Stomach (tissue), 9 donors: ENCODE measurements around the gene PRKCA. TPM values are rescaled to one million over a fixed set of nuclear protein-coding genes. Genes with fewer than 3 reads are reported as not detected.
A peak's percentile ranks its signal among the peaks of the same experiment; 100 is the strongest.

Experiments
- DNase-seq, 2 donors: peaks; one replicate each; pipeline versions ENCODE4 v3.0.0 to v3.0.0-alpha.2; 2013 to 2019
- H3K27ac ChIP-seq, 5 donors: fragments of 200-600 bp in 4 of 5; sonication (generic) in 4 of 5; one replicate each; pipeline ENCODE4 v1.5.1; 2013 to 2019; ENCODE audit warnings: mild to moderate bottlenecking in 1 of 5, moderate library complexity in 1 of 5
- H3K27me3 ChIP-seq, 3 donors: fragments of 200-600 bp; sonication (generic); one replicate each; pipeline ENCODE4 v1.5.1; 2017 to 2019; ENCODE audit warnings: mixed run types in 1 of 3
- H3K36me3 ChIP-seq, 4 donors: fragments of 200-600 bp; sonication (generic); 1 replicate in 3 of 4; 2 replicates in 1 of 4; pipeline ENCODE4 v1.5.1; 2016 to 2019
- H3K4me1 ChIP-seq, 4 donors: fragments of 200-600 bp; sonication (generic); one replicate each; pipeline ENCODE4 v1.5.1; 2016 to 2019
- H3K4me3 ChIP-seq, 4 donors: fragments of 200-600 bp; sonication (generic) in 3 of 4; one replicate each; pipeline ENCODE4 v1.5.1; 2016 to 2019; ENCODE audit warnings: mild to moderate bottlenecking in 1 of 4
- H3K9me3 ChIP-seq, 4 donors: fragments of 200-600 bp; sonication (generic); one replicate each; pipeline ENCODE4 v1.5.1; 2016 to 2019
- EP300 ChIP-seq: sonication (generic); formaldehyde crosslinking; IDR thresholded peaks from one replicate; pipeline ENCODE4 v1.6.1; 2017; ENCODE audit warnings: antibody characterized with exemption
- POLR2A ChIP-seq, 4 donors: fragments of 450-650 bp; IDR thresholded peaks; one replicate each; pipeline ENCODE4 v1.6.1; 2016; ENCODE audit warnings: antibody characterized with exemption in 4 of 4, control low read depth in 2 of 4, mild to moderate bottlenecking in 1 of 4, moderate library complexity in 1 of 4
- POLR2AphosphoS5 ChIP-seq, 3 donors: sonication (generic); formaldehyde crosslinking; IDR thresholded peaks; one replicate each; pipeline ENCODE4 v1.6.1; 2016; ENCODE audit warnings: antibody characterized with exemption in 3 of 3
- WGBS, 5 donors: extraction: QIAGEN DNeasy Blood & Tissue Kit in 3 of 5; methylation state at CpG; one replicate each; pipeline versions ENCODE4 v1.1.5 to v1.1.7; 2013 to 2018; 5-methylcytosine and 5-hydroxymethylcytosine counted together
- intact Hi-C: fragments of 100-400 bp; cut with DNase I; formaldehyde crosslinking; loops from one replicate; pipeline ENCODE4 v1.15.1; 2023; ENCODE audit warnings: low total_unique reads
- polyA plus RNA-seq, 3 donors: library from polyadenylated mRNA; stranded (reverse); fragments of 200-250 nt; gene quantifications; one replicate each; pipeline ENCODE4 v1.2.3, GENCODE V29; 2013
- total RNA-seq, 5 donors: library from RNA; depleted of rRNA; stranded (reverse); fragments of >200 nt; gene quantifications; one replicate each; pipeline versions ENCODE4 v1.1.0 to v1.2.3, GENCODE V29; 2014 to 2016
- TF ChIP-seq, protein P1 (sequence below), 7 experiments: fragments of 450-650 bp in 4 of 7; fragments of 200-600 bp in 3 of 7; sonication (generic) in 3 of 7; IDR thresholded peaks; one replicate each; pipeline ENCODE4 v1.5.1; 2016 to 2019; ENCODE audit warnings: antibody characterized with exemption in 7 of 7, control low read depth in 2 of 7, mild to moderate bottlenecking in 1 of 7
- donor health status: healthy with polysubstance abuse.
- donor health status: Bipolar disorder and iron deficiency.
- donor health status: healthy.

Gene PRKCA
- total and polyA plus RNA-seq, 8 donors: 2.1 to 41.1 (median 12.2) TPM

DNA sequence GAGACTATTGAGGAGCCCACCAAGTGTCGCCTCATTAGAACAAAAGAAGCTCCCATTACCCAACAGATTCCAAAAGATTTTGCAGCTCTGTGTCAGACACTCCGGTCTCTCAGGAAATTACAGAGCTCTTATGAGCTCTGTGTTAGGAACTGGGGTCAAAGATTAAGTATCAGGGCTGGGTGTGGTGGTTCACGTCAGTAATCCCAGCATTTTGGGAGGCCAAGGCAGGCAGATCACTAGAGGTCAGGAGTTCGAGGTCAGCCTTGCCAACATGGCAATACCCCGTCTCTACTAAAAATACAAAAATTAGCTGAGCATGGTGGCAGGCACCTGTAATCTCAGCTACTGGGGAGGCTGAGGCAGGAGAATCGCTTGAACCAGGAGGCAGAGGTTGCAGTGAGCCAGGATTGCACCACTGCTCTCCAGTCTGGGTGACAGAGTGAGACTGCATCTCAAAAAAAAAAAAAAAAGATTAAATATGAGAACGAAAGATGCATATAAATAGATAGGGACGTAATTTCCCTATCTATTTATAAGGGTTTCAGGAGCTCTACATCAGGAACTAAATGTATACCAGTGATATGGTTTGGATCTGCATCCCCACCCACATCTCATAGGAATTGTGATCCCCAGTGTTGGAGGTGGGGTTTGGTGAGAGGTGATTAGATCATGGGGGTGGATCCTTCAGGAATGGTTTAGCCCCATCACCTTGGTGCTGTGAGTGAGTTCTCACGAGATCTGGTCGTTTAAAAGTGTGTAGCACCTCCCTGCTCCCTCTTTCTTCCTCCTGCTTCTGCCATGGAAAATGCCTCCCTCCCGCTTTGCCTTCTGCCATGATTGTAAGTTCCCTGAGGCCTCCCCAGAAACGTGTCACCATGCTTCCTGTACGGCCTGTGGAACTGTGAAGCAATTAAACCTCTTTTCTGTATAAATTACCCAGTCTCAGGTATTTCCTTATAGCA is 111.4 kb downstream of the PRKCA start:
- Histone ChIP-seq H3K9me3 (no peaks in the 10 kb centered on the region), H3K36me3 (no peaks in the 10 kb centered on the region), H3K27ac (peak overlapping the region in 4 of 5 donors; percentile 13 to 47 (median 24)), H3K4me1 (peaks cover 0 to 73% (median 25%) of the 10 kb centered on the region in 4 donors), H3K27me3 (no peaks in the 10 kb centered on the region), H3K4me3 (no peak overlapping the region)
- TF ChIP-seq POLR2AphosphoS5 (IDR thresholded peaks at IDR 0.05) (no peak), POLR2A (IDR thresholded peaks at IDR 0.05) (no peak), EP300 (no peak)
- TF ChIP-seq, protein P1, sequence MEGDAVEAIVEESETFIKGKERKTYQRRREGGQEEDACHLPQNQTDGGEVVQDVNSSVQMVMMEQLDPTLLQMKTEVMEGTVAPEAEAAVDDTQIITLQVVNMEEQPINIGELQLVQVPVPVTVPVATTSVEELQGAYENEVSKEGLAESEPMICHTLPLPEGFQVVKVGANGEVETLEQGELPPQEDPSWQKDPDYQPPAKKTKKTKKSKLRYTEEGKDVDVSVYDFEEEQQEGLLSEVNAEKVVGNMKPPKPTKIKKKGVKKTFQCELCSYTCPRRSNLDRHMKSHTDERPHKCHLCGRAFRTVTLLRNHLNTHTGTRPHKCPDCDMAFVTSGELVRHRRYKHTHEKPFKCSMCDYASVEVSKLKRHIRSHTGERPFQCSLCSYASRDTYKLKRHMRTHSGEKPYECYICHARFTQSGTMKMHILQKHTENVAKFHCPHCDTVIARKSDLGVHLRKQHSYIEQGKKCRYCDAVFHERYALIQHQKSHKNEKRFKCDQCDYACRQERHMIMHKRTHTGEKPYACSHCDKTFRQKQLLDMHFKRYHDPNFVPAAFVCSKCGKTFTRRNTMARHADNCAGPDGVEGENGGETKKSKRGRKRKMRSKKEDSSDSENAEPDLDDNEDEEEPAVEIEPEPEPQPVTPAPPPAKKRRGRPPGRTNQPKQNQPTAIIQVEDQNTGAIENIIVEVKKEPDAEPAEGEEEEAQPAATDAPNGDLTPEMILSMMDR (IDR thresholded peaks at IDR 0.05): no peak
- WGBS, 5 donors: 74 to 78% (median 75%) methylated on average over 11 to 13 of the region's 13 CpGs
- intact Hi-C loops: no loop called here
- no peak for DNase-seq

DNA sequence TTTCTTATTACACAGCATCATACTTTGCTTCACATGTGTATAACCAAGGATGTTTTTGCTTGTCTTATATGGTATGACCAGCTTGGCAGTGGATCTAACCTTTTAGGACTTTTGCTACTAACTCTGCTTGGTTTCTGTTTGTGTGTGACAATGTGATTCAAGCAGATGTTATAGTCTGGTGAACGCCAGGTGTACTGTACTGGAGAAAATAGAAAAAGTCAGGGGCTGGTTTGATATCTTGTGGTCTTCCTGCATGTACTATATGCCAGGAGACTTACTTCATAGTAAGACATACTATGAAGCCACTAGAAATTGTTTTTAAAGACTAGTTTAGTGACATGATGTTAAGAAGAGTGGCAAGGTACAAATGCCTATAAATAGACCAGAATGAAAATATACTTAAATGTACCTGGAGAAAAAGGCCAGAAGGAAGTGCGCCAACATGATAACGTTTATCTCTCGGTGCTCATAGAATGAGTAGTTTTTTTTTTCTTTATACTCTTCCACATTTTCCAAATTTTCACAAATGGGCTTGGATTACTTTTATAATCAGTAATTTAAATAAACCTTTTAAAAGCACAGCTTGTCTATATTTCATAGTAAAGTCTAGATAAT is 112.3 kb downstream of the PRKCA start:
- DNase-seq: no peak
- Histone ChIP-seq H3K36me3 (no peaks in the 10 kb centered on the region), H3K27me3 (no peaks in the 10 kb centered on the region), H3K4me1 (peaks cover 0 to 70% (median 25%) of the 10 kb centered on the region in 4 donors), H3K27ac (peak overlapping the region in 3 of 5 donors; percentile 33 to 47 (median 42)), H3K4me3 (no peak overlapping the region), H3K9me3 (no peaks in the 10 kb centered on the region)
- intact Hi-C loops: no loop called here
- TF ChIP-seq POLR2AphosphoS5 (IDR thresholded peaks at IDR 0.05): no peak
- TF ChIP-seq, protein P1 (IDR thresholded peaks at IDR 0.05): no peak
- 33 to 59% (median 48%) methylated on average over 4 of the region's 4 CpGs for WGBS, 5 donors

DNA sequence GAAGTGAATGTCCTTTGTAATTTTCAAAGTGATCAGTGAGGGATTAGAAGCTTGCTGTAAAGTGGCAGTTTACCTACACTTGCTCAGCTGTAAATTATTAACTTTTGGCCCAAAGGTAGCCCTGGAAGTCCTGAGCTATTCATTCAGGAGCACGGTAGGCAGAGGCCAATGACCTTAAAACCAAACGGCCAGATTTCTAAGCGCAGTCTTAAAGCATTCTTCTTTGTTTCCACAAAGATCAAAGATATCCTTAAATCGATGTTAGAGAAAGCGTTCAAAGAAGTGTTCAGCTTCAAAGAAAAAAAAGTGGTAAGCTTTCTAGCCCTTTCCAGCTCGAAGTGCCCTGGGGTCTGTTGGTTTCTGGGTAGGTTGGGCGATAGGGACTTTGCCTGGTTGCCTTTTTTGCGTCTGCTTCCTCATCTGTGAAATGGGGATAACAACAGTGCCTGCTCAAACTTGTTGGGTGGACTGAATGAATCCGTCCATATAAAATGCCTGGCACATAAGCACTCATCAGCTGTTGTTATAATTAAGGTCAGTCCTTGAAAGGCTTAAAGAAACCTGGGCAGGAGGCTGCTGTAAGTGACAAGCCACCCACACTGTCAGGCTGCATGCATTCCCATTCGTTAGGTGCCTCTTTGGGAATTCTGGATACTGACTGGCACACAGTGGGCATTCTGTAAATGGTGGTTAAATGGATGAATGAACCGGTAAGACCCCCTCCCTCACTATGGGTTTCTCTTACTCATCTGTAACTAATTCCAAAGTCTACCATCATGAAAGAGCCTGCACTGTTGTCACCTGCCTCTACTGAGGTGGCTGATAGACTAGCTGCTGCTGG is 113.2 kb downstream of the PRKCA start:
- WGBS, 5 donors: 39 to 56% (median 40%) methylated on average over 11 of the region's 11 CpGs
- peak overlapping the region in 4 of 5 donors; percentile 33 to 59 (median 44) for H3K27ac ChIP-seq
- intact Hi-C loops: no loop called here
- H3K4me3 ChIP-seq: no peak overlapping the region
- no peaks in the 10 kb centered on the region for H3K9me3 ChIP-seq
- H3K36me3 ChIP-seq: no peaks in the 10 kb centered on the region
- TF ChIP-seq POLR2A (IDR thresholded peaks at IDR 0.05): no peak
- TF ChIP-seq POLR2AphosphoS5 (IDR thresholded peaks at IDR 0.05): no peak
- TF ChIP-seq, protein P1 (IDR thresholded peaks at IDR 0.05): no peak
- no peak for TF ChIP-seq EP300
- peak; percentile 30 to 67 for DNase-seq
- peaks cover 0 to 61% (median 25%) of the 10 kb centered on the region in 4 donors for H3K4me1 ChIP-seq
- no peaks in the 10 kb centered on the region for H3K27me3 ChIP-seq
